IMR-90 (cell line): ENCODE measurements around the gene SLC25A25. TPM values are rescaled to one million over a fixed set of nuclear protein-coding genes. Genes with fewer than 3 reads are reported as not detected.

Experiments used
- ATAC-seq: fragments of 200-7000 bp; cut with Tn5 transposase; 2 replicates; pipeline ENCODE4 v1.9.1; 2020; ENCODE audit warnings: low read depth, mild to moderate bottlenecking, moderate library complexity
- BruUV-seq: library from RNA; stranded (reverse); fragments of 400-500 nt; replicated peaks from 2 replicates; lab custom pipeline; 2021; lab: Mats Ljungman, UMichigan
- CTCF ChIA-PET: fragments of 300-600 bp; formaldehyde crosslinking; extraction: SDS; loops from one replicate; lab custom pipeline; 2021; ENCODE audit warnings: antibody characterized with exemption; lab: Yijun Ruan, JAX
- POLR2A ChIA-PET: fragments of 300-600 bp; sonication (Branson Sonifier 250); formaldehyde crosslinking; loops from one replicate; lab custom pipeline; 2022; ENCODE audit warnings: antibody characterized with exemption; ENCODE audit not compliant: unreplicated experiment; lab: Charles Lee
- DNase-seq: peaks from one replicate; pipeline ENCODE4 v3.0.0; 2013
- H2AFZ ChIP-seq: replicated peaks from 2 replicates; pipeline ENCODE3; 2013; ENCODE audit warnings: low read length, mild to moderate bottlenecking; ENCODE audit not compliant: poor library complexity
- H2AK5ac ChIP-seq: 2 replicates; pipeline ENCODE4 v1.6.1; 2013; ENCODE audit warnings: low read depth, low read length, inconsistent platforms
- H2AK9ac ChIP-seq: replicated peaks from 2 replicates; pipeline ENCODE3; 2013; ENCODE audit warnings: mild to moderate bottlenecking, low read depth, low read length, moderate library complexity; ENCODE audit not compliant: poor library complexity
- H2BK120ac ChIP-seq: 2 replicates; pipeline ENCODE4 v1.6.1; 2013; ENCODE audit warnings: low read depth, low read length, inconsistent platforms
- H2BK15ac ChIP-seq: 3 replicates; pipeline ENCODE4 v1.6.1; 2013; ENCODE audit warnings: low read depth, low read length, inconsistent platforms
- H2BK20ac ChIP-seq: 2 replicates; pipeline ENCODE4 v1.6.1; 2013; ENCODE audit warnings: low read depth, mild to moderate bottlenecking, inconsistent platforms, low read length, moderate library complexity
- H2BK5ac ChIP-seq: 2 replicates; pipeline ENCODE4 v1.6.1; 2013; ENCODE audit warnings: mild to moderate bottlenecking, low read depth, low read length, inconsistent platforms; ENCODE audit not compliant: poor library complexity, severe bottlenecking
- H3K14ac ChIP-seq: replicated peaks from 2 replicates; pipeline ENCODE4 v1.6.1; 2013; ENCODE audit warnings: low read depth, low read length, inconsistent platforms
- H3K18ac ChIP-seq: 2 replicates; pipeline ENCODE4 v1.6.1; 2013; ENCODE audit warnings: low read depth, low read length, control low read depth
- H3K23ac ChIP-seq: 2 replicates; pipeline ENCODE4 v1.6.1; 2013; ENCODE audit warnings: low read depth, low read length, inconsistent platforms
- H3K27ac ChIP-seq: 2 replicates; pipeline ENCODE4 v1.5.1; 2013; ENCODE audit warnings: mild to moderate bottlenecking, control low read depth, low read length; ENCODE audit not compliant: insufficient read depth
- H3K27me3 ChIP-seq: 2 replicates; pipeline ENCODE4 v1.6.1; 2013; ENCODE audit warnings: low read length; ENCODE audit not compliant: control insufficient read depth, insufficient read depth
- H3K36me3 ChIP-seq: 2 replicates; pipeline ENCODE4 v1.6.1; 2013; ENCODE audit warnings: low read length, mixed read lengths; ENCODE audit not compliant: control insufficient read depth, insufficient read depth
- H3K4ac ChIP-seq: 2 replicates; pipeline ENCODE4 v1.6.1; 2013; ENCODE audit warnings: low read depth, low read length, inconsistent platforms
- H3K4me1 ChIP-seq: 2 replicates; pipeline ENCODE4 v1.6.1; 2013; ENCODE audit warnings: low read length, mixed read lengths; ENCODE audit not compliant: control insufficient read depth, insufficient read depth
- H3K4me2 ChIP-seq: 2 replicates; pipeline ENCODE4 v1.6.1; 2013; ENCODE audit warnings: low read depth, mild to moderate bottlenecking, control low read depth, low read length, moderate library complexity
- H3K4me3 ChIP-seq: 2 replicates; pipeline ENCODE4 v1.5.1; 2013; ENCODE audit warnings: low read depth, mild to moderate bottlenecking, control low read depth, low read length, moderate library complexity; ENCODE audit not compliant: insufficient read depth
- H3K56ac ChIP-seq: 2 replicates; pipeline ENCODE4 v1.6.1; 2013; ENCODE audit warnings: low read length, inconsistent platforms; ENCODE audit not compliant: insufficient read depth; ENCODE audit errors: extremely low read depth
- H3K79me1 ChIP-seq, 2 experiments: 2 replicates each; pipeline ENCODE4 v1.6.1; 2013; ENCODE audit warnings: low read length in 2 of 2, inconsistent platforms in 1 of 2, low read depth in 1 of 2
- H3K9ac ChIP-seq: 2 replicates; pipeline ENCODE4 v1.6.1; 2013; ENCODE audit warnings: low read depth, low read length, control low read depth
- H3K9me1 ChIP-seq: 2 replicates; pipeline ENCODE4 v1.6.1; 2013; ENCODE audit warnings: low read length, inconsistent platforms; ENCODE audit not compliant: insufficient read depth
- H3K9me3 ChIP-seq: 2 replicates; pipeline ENCODE4 v1.6.1; 2013; ENCODE audit warnings: low read length; ENCODE audit not compliant: control insufficient read depth, insufficient read depth
- H4K20me1 ChIP-seq: 2 replicates; pipeline ENCODE4 v1.6.1; 2013; ENCODE audit warnings: low read length, inconsistent platforms; ENCODE audit not compliant: insufficient read depth
- H4K5ac ChIP-seq: 2 replicates; pipeline ENCODE4 v1.6.1; 2013; ENCODE audit warnings: mild to moderate bottlenecking, low read depth, low read length, control low read depth
- H4K8ac ChIP-seq, 2 experiments: 2 replicates each; pipeline ENCODE4 v1.6.1; 2013; ENCODE audit warnings: low read depth in 2 of 2, low read length in 2 of 2, control low read depth in 1 of 2, inconsistent platforms in 1 of 2
- H4K91ac ChIP-seq: 2 replicates; pipeline ENCODE4 v1.6.1; 2013; ENCODE audit warnings: low read depth, low read length, inconsistent platforms; ENCODE audit not compliant: insufficient read depth
- CEBPB ChIP-seq: IDR thresholded peaks from 2 replicates; pipeline ENCODE4 v1.6.1; 2012; ENCODE audit warnings: low read depth, low read length, improper control_type of control experiment
- CHD1 ChIP-seq: IDR thresholded peaks from 2 replicates; pipeline ENCODE4 v1.6.1; 2012; ENCODE audit warnings: low read depth, low read length, improper control_type of control experiment
- ELK1 ChIP-seq: fragments of 150-350 bp; IDR thresholded peaks from 2 replicates; pipeline ENCODE4 v1.6.1; 2016; ENCODE audit warnings: low read depth, mild to moderate bottlenecking, low read length, moderate library complexity, borderline replicate concordance
- MAZ ChIP-seq: IDR thresholded peaks from 2 replicates; pipeline ENCODE4 v1.6.1; 2012; ENCODE audit warnings: low read depth, mild to moderate bottlenecking, low read length, improper control_type of control experiment, moderate library complexity, borderline replicate concordance
- POLR2A ChIP-seq: IDR thresholded peaks from 2 replicates; pipeline ENCODE4 v1.6.1; 2012; ENCODE audit warnings: mild to moderate bottlenecking, low read depth, low read length
- RCOR1 ChIP-seq: IDR thresholded peaks from 2 replicates; pipeline ENCODE4 v1.6.1; 2012; ENCODE audit warnings: mild to moderate bottlenecking, low read length, improper control_type of control experiment; ENCODE audit not compliant: insufficient replicate concordance
- WGBS, 2 experiments: methylation state at CpG; one replicate each; pipeline versions ENCODE4 v1.1.5 to v1.1.7; 2013; ENCODE audit warnings: missing lambda C conversion rate in 2 of 2; ENCODE audit not compliant: insufficient read length in 1 of 2; ENCODE audit errors: extremely low coverage in 2 of 2; 5-methylcytosine and 5-hydroxymethylcytosine counted together
- dilution Hi-C: fragments of 300-500 bp; cut with HindIII; formaldehyde crosslinking; loops from one replicate; pipeline ENCODE4 v1.14.3; 2018; ENCODE audit warnings: low sequenced_read_pairs; ENCODE audit not compliant: unreplicated experiment
- in situ Hi-C: fragments of 300-500 bp; cut with MboI; formaldehyde crosslinking; loops from 3 replicates; pipeline ENCODE4 v1.14.3; 2019; ENCODE audit warnings: low sequenced_read_pairs, inconsistent platforms, mixed read lengths
- intact Hi-C: fragments of 100-400 bp; cut with micrococcal nuclease; formaldehyde crosslinking; loops from 2 replicates; pipeline ENCODE4 v1.10.0; 2022
- polyA plus RNA-seq, 3 experiments: library from polyadenylated mRNA; depleted of rRNA; stranded (reverse); fragments of >200 nt; gene quantifications; 2 replicates each; pipeline ENCODE4 v1.2.3, GENCODE V29; 2012; ENCODE audit warnings: low replicate concordance in 1 of 3
- total RNA-seq: library from RNA; depleted of rRNA; stranded (reverse); fragments of >200 nt; gene quantifications from 2 replicates; pipeline ENCODE4 v1.2.3, GENCODE V29; 2012

Gene SLC25A25
- total and polyA plus RNA-seq, 2 of the 4 experiments (the other 2 are of a cell fraction) = 14.0 to 17.9 TPM

- Histone ChIP-seq H2BK5ac (no peak overlapping the region), H4K20me1 (no peaks in the 10 kb centered on the region), H3K4me2 (no peak overlapping the region), H3K4me1 (peaks cover 6% of the 10 kb centered on the region), H3K56ac (no peak overlapping the region), H2AK5ac (no peak overlapping the region), H2BK20ac (no peak overlapping the region), H4K5ac (no peak overlapping the region), H4K91ac (no peak overlapping the region), H3K27me3 (no peaks in the 10 kb centered on the region), H2BK120ac (no peak overlapping the region), H3K4me3 (no peak overlapping the region), H4K8ac (no peak overlapping the region), H3K9me1 (peaks cover 15% of the 10 kb centered on the region), H3K18ac (no peak overlapping the region), H3K79me1 (peaks cover 12 to 19% of the 10 kb centered on the region in 2 experiments), H3K36me3 (peaks cover 15% of the 10 kb centered on the region; the same call in 1 of the 2 replicates), H2AFZ (no peak overlapping the region), H3K23ac (no peak overlapping the region), H3K27ac (no peak overlapping the region), H3K14ac (no peak overlapping the region), H3K9me3 (no peaks in the 10 kb centered on the region), H2AK9ac (no peak overlapping the region), H2BK15ac (no peak overlapping the region), H3K4ac (no peak overlapping the region), H3K9ac (no peak overlapping the region)
- dilution Hi-C loops (no loop called here), intact Hi-C loops (no loop called here), in situ Hi-C loops (no loop called here)
- no TSS peak for BruUV-seq
- 88% methylated on average over 5 of the region's 13 CpGs; no CpG with 5 or more reads in 1 of the 2 experiments for WGBS, 2 experiments
- TF ChIP-seq RCOR1 (no peak), CHD1 (no peak), CEBPB (no peak), MAZ (no peak), ELK1 (no peak), POLR2A (no peak)
- DNase-seq (no peak), ATAC-seq (no peak)
- CTCF ChIA-PET = no interaction called here
- POLR2A ChIA-PET = no interaction called here
Observed at GRCh38 chr9:128061275-128061960, 6.6 kb upstream of the SLC25A25 start.
